Ascending aorta (tissue), 2 donors: Measurements from ENCODE around the gene PCDHGA11. TPM values are rescaled to one million over a fixed set of nuclear protein-coding genes. Genes with fewer than 3 reads are reported as not detected.
"Not testable (repeated sequence)": the region's sequence is repeated elsewhere in the genome, so short reads cannot be mapped to it uniquely, and the experiment has no call there.

Source experiments
- DNase-seq, 2 donors: peaks; one replicate each; pipeline ENCODE4 v3.0.0-alpha.2; 2019; ENCODE audit warnings: low spot score in 2 of 2
- H3K27ac ChIP-seq, 2 donors: fragments of 200-600 bp; sonication (generic); one replicate each; pipeline ENCODE4 v1.5.1; 2016 to 2017; ENCODE audit warnings: mild to moderate bottlenecking in 1 of 2
- H3K27me3 ChIP-seq: fragments of 200-600 bp; sonication (generic); one replicate; pipeline ENCODE4 v1.5.1; 2017
- H3K36me3 ChIP-seq, 2 donors: fragments of 200-600 bp; sonication (generic); one replicate each; pipeline ENCODE4 v1.5.1; 2016
- H3K4me1 ChIP-seq, 2 donors: fragments of 200-600 bp; sonication (generic); one replicate each; pipeline ENCODE4 v1.5.1; 2016 to 2017; ENCODE audit warnings: mild to moderate bottlenecking in 1 of 2
- H3K4me3 ChIP-seq, 2 donors: fragments of 200-600 bp; sonication (generic); one replicate each; pipeline ENCODE4 v1.5.1; 2016 to 2017; ENCODE audit warnings: mild to moderate bottlenecking in 1 of 2
- H3K9me3 ChIP-seq, 2 donors: fragments of 200-600 bp; sonication (generic); one replicate each; pipeline ENCODE4 v1.5.1; 2016
- intact Hi-C: fragments of 100-400 bp; cut with DNase I; formaldehyde crosslinking; loops from one replicate; pipeline ENCODE4 v1.15.1; 2023
- total RNA-seq: library from RNA; depleted of rRNA; stranded (reverse); fragments of >200 nt; gene quantifications from one replicate; pipeline ENCODE4 v1.1.0, GENCODE V29; 2016
- TF ChIP-seq, protein P1 (sequence below), 3 experiments: fragments of 200-600 bp in 2 of 3; fragments of 450-650 bp in 1 of 3; sonication (generic) in 2 of 3; IDR thresholded peaks; one replicate each; pipeline ENCODE4 v1.5.1; 2016 to 2019; ENCODE audit warnings: antibody characterized with exemption in 3 of 3, mild to moderate bottlenecking in 1 of 3, moderate library complexity in 1 of 3

PCDHGA11 gene
- total RNA-seq, 1 donor from 2014 or later: 5.3 TPM

DNA sequence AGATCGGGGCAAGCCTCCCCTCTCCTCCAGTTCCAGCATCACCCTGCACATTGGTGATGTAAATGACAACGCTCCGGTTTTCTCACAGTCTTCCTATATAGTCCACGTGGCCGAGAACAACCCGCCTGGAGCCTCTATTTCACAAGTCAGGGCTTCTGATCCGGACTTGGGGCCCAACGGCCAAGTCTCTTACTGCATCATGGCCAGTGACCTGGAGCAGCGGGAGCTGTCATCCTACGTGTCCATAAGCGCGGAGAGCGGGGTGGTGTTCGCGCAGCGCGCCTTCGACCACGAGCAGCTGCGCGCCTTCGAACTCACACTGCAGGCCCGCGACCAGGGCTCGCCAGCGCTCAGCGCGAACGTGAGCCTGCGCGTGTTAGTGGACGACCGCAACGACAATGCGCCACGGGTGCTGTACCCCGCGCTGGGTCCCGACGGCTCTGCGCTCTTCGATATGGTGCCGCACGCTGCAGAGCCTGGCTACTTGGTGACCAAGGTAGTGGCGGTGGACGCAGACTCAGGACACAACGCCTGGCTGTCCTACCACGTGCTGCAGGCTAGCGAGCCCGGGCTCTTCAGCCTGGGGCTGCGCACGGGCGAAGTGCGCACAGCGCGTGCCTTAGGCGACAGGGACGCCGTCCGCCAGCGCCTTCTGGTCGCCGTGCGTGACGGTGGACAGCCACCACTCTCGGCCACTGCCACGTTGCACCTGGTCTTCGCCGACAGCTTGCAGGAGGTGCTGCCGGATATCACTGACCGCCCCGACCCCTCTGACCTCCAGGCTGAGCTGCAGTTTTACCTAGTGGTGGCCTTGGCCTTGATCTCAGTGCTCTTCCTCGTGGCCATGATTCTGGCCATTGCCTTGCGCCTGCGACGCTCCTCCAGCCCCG is 31.5 kb upstream of the PCDHGA11 start:
- intact Hi-C loops: no loop called here
- peaks cover 83 to 97% of the 10 kb centered on the region in 2 donors for H3K9me3 ChIP-seq
- H3K4me3 ChIP-seq: no peak overlapping the region
- no peaks in the 10 kb centered on the region for H3K4me1 ChIP-seq
- no peak for DNase-seq
- no peaks in the 10 kb centered on the region for H3K27me3 ChIP-seq
- peaks cover 0 to 9% of the 10 kb centered on the region in 2 donors for H3K36me3 ChIP-seq
- TF ChIP-seq, protein P1, sequence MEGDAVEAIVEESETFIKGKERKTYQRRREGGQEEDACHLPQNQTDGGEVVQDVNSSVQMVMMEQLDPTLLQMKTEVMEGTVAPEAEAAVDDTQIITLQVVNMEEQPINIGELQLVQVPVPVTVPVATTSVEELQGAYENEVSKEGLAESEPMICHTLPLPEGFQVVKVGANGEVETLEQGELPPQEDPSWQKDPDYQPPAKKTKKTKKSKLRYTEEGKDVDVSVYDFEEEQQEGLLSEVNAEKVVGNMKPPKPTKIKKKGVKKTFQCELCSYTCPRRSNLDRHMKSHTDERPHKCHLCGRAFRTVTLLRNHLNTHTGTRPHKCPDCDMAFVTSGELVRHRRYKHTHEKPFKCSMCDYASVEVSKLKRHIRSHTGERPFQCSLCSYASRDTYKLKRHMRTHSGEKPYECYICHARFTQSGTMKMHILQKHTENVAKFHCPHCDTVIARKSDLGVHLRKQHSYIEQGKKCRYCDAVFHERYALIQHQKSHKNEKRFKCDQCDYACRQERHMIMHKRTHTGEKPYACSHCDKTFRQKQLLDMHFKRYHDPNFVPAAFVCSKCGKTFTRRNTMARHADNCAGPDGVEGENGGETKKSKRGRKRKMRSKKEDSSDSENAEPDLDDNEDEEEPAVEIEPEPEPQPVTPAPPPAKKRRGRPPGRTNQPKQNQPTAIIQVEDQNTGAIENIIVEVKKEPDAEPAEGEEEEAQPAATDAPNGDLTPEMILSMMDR (IDR thresholded peaks at IDR 0.05): no peak
- no peak overlapping the region for H3K27ac ChIP-seq

DNA sequence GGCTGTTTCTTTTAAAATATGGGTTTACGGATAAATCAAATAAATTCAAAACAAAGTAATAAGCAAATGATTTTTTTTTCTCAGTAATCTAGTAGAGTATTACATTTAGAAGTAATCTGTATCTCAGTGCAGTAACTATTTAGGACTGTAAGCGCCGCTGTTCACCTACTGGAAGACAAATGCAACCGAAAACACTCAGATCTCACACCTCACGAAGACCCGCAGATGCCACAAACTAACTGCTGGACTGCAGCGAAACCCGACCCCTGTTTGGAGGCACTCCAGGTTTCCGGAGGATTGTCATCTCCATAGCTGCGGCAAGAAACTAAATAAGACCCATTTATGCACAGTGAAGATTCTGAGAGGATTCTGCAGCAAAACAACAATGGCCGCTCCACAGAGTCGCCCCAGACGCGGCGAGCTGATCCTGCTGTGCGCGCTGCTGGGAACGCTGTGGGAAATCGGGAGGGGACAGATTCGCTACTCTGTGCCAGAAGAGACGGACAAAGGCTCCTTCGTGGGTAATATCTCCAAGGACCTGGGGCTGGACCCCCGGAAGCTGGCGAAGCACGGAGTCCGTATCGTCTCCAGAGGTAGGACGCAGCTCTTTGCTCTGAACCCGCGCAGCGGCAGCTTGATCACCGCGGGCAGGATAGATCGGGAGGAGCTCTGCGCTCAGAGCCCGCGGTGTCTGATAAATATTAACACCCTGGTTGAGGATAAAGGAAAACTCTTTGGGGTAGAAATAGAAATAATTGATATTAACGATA is 28.2 kb upstream of the PCDHGA11 start, which contains the start of gene PCDHGA8:
Gene PCDHGA8 (plus strand): TSS at position 205 of the 770 bp plus-strand sequence. CDS start 181 bp downstream, at position 386.
- intact Hi-C loops: no loop called here

DNA sequence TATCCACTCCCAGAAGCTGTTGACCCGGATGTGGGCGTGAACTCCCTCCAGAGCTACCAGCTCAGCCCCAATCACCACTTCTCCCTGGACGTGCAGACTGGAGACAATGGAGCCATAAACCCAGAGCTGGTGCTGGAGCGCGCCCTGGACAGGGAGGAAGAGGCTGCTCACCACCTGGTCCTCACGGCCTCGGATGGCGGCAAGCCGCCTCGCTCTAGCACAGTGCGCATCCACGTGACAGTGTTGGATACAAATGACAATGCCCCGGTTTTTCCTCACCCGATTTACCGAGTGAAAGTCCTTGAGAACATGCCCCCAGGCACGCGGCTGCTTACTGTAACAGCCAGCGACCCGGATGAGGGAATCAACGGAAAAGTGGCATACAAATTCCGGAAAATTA is 27.6 kb upstream of the PCDHGA11 start:
- TF ChIP-seq, protein P1 (IDR thresholded peaks at IDR 0.05): no peak
- Histone ChIP-seq H3K27me3 (no peaks in the 10 kb centered on the region), H3K4me3 (no peak overlapping the region), H3K36me3 (peaks cover 0 to 9% of the 10 kb centered on the region in 2 donors), H3K9me3 (peaks cover 78 to 97% of the 10 kb centered on the region in 2 donors), H3K27ac (no peak overlapping the region), H3K4me1 (no peaks in the 10 kb centered on the region)
- DNase-seq: no peak
- intact Hi-C loops: no loop called here

More for the DNA sequence above, 28.2 kb upstream of the PCDHGA11 start, which contains the start of gene PCDHGA8:
- H3K27me3 ChIP-seq: no peaks in the 10 kb centered on the region
- H3K9me3 ChIP-seq: peaks cover 78 to 97% of the 10 kb centered on the region in 2 donors
- H3K36me3 ChIP-seq: peaks cover 0 to 9% of the 10 kb centered on the region in 2 donors
- no peak within 1 kb of the TSS for H3K4me3 ChIP-seq
- DNase-seq: no peak
- TF ChIP-seq, protein P1 (IDR thresholded peaks at IDR 0.05): no peak
- no peaks in the 10 kb centered on the region for H3K4me1 ChIP-seq
- H3K27ac ChIP-seq: no peak within 1 kb of the TSS

DNA sequence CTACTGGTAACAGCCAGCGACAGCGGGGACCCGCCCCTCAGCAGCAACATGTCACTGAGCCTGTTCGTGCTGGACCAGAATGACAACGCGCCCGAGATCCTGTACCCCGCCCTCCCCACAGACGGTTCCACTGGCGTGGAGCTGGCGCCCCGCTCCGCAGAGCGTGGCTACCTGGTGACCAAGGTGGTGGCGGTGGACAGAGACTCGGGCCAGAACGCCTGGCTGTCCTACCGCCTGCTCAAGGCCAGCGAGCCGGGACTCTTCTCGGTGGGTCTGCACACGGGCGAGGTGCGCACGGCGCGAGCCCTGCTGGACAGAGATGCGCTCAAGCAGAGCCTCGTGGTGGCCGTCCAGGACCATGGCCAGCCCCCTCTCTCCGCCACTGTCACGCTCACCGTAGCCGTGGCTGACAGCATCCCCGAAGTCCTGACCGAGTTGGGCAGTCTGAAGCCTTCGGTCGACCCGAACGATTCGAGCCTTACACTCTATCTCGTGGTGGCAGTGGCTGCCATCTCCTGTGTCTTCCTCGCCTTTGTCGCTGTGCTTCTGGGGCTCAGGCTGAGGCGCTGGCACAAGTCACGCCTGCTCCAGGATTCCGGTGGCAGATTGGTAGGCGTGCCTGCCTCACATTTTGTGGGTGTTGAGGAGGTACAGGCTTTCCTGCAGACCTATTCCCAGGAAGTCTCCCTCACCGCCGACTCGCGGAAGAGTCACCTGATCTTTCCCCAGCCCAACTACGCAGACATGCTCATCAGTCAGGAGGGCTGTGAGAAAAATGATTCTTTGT is 26.3 kb upstream of the PCDHGA11 start:
- intact Hi-C loops, DNase-seq, H3K36me3 ChIP-seq, H3K27ac ChIP-seq, H3K4me1 ChIP-seq, H3K4me3 ChIP-seq, H3K27me3 ChIP-seq: not testable (repeated sequence)
- H3K9me3 ChIP-seq: peaks cover 77 to 97% of the 10 kb centered on the region in 2 donors

DNA sequence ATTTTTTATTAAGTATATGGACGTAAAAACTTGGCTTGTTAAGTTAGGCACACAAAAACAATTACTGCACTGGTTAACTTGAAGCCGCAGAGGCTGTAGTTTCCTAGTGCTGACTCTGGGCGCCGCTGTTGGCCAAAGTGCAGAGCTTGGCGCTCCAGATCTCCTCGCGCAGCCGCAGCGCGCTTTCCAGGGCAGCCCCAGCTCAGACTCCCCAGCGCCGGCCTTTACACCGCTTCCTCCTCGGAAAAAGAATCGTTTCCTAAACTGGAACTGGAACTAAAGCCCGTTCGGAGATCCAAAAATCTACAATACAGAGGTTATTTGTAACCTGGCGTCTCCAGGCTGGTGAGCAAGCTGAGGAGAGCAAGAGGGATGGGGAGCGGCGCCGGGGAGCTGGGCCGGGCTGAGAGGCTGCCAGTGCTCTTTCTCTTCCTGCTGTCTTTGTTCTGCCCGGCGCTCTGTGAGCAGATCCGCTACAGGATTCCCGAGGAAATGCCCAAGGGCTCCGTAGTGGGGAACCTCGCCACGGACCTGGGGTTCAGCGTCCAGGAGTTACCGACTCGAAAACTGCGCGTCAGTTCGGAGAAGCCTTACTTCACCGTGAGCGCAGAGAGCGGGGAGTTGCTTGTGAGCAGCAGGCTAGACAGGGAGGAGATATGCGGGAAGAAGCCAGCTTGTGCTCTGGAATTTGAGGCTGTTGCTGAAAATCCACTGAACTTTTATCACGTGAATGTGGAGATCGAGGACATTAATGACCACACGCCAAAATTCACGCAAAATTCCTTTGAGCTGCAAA is 22.9 kb upstream of the PCDHGA11 start, which contains the start of gene PCDHGB5:
Gene PCDHGB5 (plus strand): TSS at position 192 of the 796 bp plus-strand sequence. CDS start 181 bp downstream, at position 373.
- peaks cover 79 to 97% of the 10 kb centered on the region in 2 donors for H3K9me3 ChIP-seq
- DNase-seq, H3K4me1 ChIP-seq, intact Hi-C loops, H3K36me3 ChIP-seq, H3K27me3 ChIP-seq: not testable (repeated sequence)
- peak within 1 kb of the TSS; percentile 33 to 38 for H3K4me3 ChIP-seq
- peak within 1 kb of the TSS in 1 of 2 donors; percentile 18 for H3K27ac ChIP-seq
- TF ChIP-seq, protein P1 (IDR thresholded peaks at IDR 0.05): peak; percentile 21 to 39 (median 29)
